ENCODE results near the gene PRCP.

Gene PRCP

GRCh38 chr11:82871646-82872045 is 28.6 kb downstream of the PRCP start:
- DNase-seq (ENCODE audit: low read depth) = no peak
- no peak overlapping the region for H3K4me3 ChIP-seq (ENCODE audit: low read depth, low read length)
- no peak for TF ChIP-seq CTCF (IDR thresholded peaks at IDR 0.05; ENCODE audit: insufficient read depth, low read depth, low read length, missing control alignments)

- no peak for TF ChIP-seq CTCF (IDR thresholded peaks at IDR 0.05; ENCODE audit: insufficient read depth, low read depth, low read length, missing control alignments)
Measured at GRCh38 chr11:82869657-82870056, 30.6 kb downstream of the PRCP start.

GRCh38 chr11:82867495-82868082 is 32.6 kb downstream of the PRCP start:
- peak; percentile 86 for DNase-seq (ENCODE audit: low read depth)
- no peak overlapping the region for H3K4me3 ChIP-seq (ENCODE audit: low read depth, low read length)
- peak; percentile 56 for TF ChIP-seq CTCF (IDR thresholded peaks at IDR 0.05; ENCODE audit: insufficient read depth, low read depth, low read length, missing control alignments)

More at GRCh38 chr11:82869657-82870056, 30.6 kb downstream of the PRCP start:
- no peak for DNase-seq (ENCODE audit: low read depth)
- H3K4me3 ChIP-seq (ENCODE audit: low read depth, low read length) = no peak overlapping the region

GRCh38 chr11:82865841-82866240 is 34.4 kb downstream of the PRCP start:
- no peak for TF ChIP-seq CTCF (IDR thresholded peaks at IDR 0.05; ENCODE audit: insufficient read depth, low read depth, low read length, missing control alignments)
- no peak overlapping the region for H3K4me3 ChIP-seq (ENCODE audit: low read depth, low read length)
- no peak for DNase-seq (ENCODE audit: low read depth)

GRCh38 chr11:82864268-82864667 is 36.0 kb downstream of the PRCP start:
- TF ChIP-seq CTCF (IDR thresholded peaks at IDR 0.05; ENCODE audit: insufficient read depth, low read depth, low read length, missing control alignments) = peak; percentile 62
- H3K4me3 ChIP-seq (ENCODE audit: low read depth, low read length) = no peak overlapping the region
- DNase-seq (ENCODE audit: low read depth) = peak; percentile 52

GRCh38 chr11:82863209-82863608 is 37.0 kb downstream of the PRCP start:
- no peak overlapping the region for H3K4me3 ChIP-seq (ENCODE audit: low read depth, low read length)
- TF ChIP-seq CTCF (IDR thresholded peaks at IDR 0.05; ENCODE audit: insufficient read depth, low read depth, low read length, missing control alignments) = no peak
- DNase-seq (ENCODE audit: low read depth) = peak; percentile 26

- no peak for TF ChIP-seq CTCF (IDR thresholded peaks at IDR 0.05; ENCODE audit: insufficient read depth, low read depth, low read length, missing control alignments)
- DNase-seq (ENCODE audit: low read depth) = no peak
- no peak overlapping the region for H3K4me3 ChIP-seq (ENCODE audit: low read depth, low read length)
Measured at GRCh38 chr11:82862379-82862778, 37.9 kb downstream of the PRCP start.

Data from GM12865 (cell line).